Adipocyte (in vitro differentiated cells): ENCODE results near the gene MAEA.
"Not testable (repeated sequence)": the region's sequence is repeated elsewhere in the genome, so short reads cannot be mapped to it uniquely, and the experiment has no call there.

Experiments used
- DNase-seq: peaks from one replicate; pipeline ENCODE4 v3.0.0-alpha.2; 2015; ENCODE audit warnings: low read depth
- H3K27me3 ChIP-seq: replicated peaks from 2 replicates; pipeline ENCODE4 v1.7.0; 2013; ENCODE audit warnings: mild to moderate bottlenecking, low read length, moderate library complexity; ENCODE audit not compliant: control insufficient read depth, insufficient read depth
- H3K36me3 ChIP-seq: 2 replicates; pipeline ENCODE4 v1.7.0; 2013; ENCODE audit warnings: low read length, mild to moderate bottlenecking, moderate library complexity; ENCODE audit not compliant: control insufficient read depth, insufficient read depth, severe bottlenecking
- H3K4me1 ChIP-seq: 2 replicates; pipeline ENCODE4 v1.7.0; 2013; ENCODE audit warnings: mild to moderate bottlenecking, low read length, moderate library complexity; ENCODE audit not compliant: control insufficient read depth, insufficient read depth
- H3K4me3 ChIP-seq: 2 replicates; pipeline ENCODE4 v1.7.0; 2013; ENCODE audit warnings: mild to moderate bottlenecking, low read length, moderate library complexity
- H3K9ac ChIP-seq: 2 replicates; pipeline ENCODE4 v1.7.0; 2013; ENCODE audit warnings: mild to moderate bottlenecking, low read length, moderate library complexity
- H3K9me3 ChIP-seq: 2 replicates; pipeline ENCODE4 v1.7.0; 2013; ENCODE audit warnings: mild to moderate bottlenecking, low read length, moderate library complexity; ENCODE audit not compliant: control insufficient read depth

MAEA gene

DNA sequence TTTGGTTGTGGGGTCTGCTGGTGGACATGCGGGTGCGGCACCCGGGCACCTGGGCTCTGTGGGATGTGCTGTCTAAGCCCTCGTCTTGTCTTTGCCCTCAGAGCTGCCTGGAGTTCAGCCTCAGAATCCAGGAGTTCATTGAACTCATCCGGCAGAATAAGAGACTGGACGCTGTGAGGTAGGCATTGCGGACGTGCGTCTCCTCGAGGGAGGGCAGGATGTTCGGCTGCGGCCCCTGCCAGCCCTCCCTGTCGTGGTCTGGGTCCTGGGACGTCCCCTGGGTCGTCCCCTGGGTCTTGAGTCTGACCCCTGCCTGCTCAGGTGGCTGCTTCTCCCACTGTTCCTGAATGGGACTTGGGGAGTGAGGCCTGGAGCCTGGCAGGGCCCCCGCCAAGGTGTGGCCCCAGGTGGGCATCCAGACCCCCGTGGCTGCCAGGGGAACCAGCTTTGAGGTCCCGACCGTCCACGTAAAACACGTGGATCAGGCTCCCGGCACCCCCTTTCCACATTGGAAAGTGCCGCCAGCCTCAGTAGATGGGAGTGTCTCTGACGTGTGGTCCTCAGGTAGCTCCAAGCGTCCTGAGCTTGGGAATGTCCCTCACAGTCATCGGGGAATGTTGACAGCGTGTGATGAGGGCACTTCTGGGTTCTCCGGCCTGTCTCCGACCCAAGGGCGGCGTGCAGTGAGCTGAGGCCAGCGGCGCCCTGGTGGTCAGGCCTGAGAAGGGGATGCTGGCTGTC is 38.0 kb downstream of the MAEA start:
- Histone ChIP-seq H3K9ac (no peak overlapping the region), H3K4me3 (no peak overlapping the region), H3K9me3 (no peaks in the 10 kb centered on the region), H3K36me3 (peaks cover 69% of the 10 kb centered on the region), H3K27me3 (no peaks in the 10 kb centered on the region), H3K4me1 (peaks cover 5% of the 10 kb centered on the region)
- DNase-seq: no peak

DNA sequence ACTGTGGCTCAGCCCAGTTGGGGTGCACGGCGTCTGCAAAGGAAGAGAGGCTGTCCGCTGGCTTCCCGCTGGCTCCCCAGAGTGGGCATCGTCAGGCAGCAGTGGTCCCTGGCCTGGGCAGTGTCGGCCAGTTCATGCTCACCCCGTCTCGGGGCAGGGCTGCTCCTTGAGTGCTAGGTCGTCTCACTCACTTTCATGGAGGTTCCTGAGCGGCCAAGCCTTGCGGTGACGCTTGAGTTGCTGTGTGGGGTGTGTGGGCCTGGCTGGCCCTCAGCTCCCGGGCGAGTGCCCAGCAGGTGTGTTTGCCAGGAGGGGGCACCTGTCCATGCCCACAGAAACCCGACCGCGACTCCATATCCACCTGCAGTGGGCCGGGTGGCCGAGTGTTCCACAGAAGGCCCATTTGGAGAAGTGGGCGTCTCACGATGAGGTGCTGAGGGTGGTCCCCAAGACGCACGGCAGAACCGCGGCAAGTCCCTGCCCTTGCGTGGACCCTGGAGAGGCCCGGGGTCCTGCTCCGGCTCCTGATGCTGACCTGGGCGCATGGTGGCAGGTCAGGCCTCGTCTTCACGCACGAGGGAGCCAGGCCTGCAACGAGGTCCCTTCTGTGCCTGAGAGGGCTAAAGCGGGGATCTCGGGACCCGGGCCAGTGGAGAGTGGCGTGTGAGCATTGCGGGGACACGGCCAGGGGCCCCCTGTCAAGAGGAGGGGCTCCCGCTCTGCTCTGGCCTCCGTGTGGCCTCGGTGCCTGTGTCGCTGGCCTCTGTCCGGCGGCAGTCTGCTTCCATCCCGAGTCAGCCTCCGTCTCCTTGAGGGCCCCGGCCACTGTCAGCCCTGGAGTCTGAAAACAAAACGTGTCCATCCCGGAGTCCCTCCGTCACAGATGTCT is 38.8 kb downstream of the MAEA start:
- no peak for DNase-seq
- H3K9me3 ChIP-seq: no peaks in the 10 kb centered on the region
- H3K27me3 ChIP-seq: no peaks in the 10 kb centered on the region
- peaks cover under 1% of the 10 kb centered on the region for H3K4me1 ChIP-seq
- no peak overlapping the region for H3K4me3 ChIP-seq
- no peak overlapping the region for H3K9ac ChIP-seq
- peaks cover 72% of the 10 kb centered on the region for H3K36me3 ChIP-seq

DNA sequence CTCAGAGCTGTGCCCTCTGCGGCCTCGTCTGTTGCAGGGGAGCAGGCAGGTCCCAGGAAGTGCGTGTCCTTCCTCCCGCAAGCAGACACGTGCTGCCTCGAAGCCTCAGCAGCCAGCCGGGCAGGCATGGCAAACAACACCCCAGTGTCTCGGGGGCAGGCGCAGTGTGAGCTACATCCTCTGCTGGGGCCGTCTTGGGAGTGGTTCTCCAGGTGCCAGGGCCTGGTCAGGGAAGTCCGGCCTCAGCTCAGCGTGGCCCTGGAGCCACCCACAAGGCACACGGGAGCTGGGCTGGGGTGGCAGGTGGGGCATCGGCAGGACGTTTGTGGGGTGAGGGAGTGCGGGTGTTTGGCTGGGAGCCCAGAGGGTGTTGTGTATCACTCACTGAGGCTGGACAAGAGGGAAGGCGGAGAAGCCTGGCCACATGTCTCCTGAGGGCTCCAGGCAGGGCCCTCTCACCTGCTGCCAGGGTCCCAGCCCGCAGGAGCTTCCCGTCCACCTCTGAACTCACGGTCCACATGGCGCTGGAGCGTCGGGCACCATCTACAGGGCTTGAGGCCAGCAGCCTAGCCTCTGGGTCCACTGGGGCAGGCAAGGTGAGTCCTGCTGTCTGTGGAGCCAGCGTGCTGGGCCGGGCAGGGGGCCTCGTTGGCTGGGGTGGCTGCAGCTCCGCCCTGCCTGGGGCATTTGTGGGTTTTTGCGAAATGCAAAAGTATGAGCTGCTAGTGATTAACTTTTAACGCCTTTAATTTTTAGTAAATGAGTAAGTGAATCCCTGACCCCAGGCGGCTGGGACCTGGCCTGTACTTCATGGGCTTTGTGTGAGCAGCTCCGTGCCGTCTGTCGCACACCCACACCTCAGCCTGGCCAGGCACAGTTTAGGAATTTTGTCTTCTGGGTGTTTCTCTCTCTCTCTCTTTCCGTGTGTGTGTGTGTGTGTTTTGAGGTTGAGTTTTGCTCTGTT is 40.0 kb downstream of the MAEA start:
- DNase-seq: no peak
- H3K4me3 ChIP-seq: no peak overlapping the region
- no peaks in the 10 kb centered on the region for H3K27me3 ChIP-seq
- H3K9me3 ChIP-seq: no peaks in the 10 kb centered on the region
- H3K36me3 ChIP-seq: peaks cover 75% of the 10 kb centered on the region
- H3K9ac ChIP-seq: no peak overlapping the region
- no peaks in the 10 kb centered on the region for H3K4me1 ChIP-seq

DNA sequence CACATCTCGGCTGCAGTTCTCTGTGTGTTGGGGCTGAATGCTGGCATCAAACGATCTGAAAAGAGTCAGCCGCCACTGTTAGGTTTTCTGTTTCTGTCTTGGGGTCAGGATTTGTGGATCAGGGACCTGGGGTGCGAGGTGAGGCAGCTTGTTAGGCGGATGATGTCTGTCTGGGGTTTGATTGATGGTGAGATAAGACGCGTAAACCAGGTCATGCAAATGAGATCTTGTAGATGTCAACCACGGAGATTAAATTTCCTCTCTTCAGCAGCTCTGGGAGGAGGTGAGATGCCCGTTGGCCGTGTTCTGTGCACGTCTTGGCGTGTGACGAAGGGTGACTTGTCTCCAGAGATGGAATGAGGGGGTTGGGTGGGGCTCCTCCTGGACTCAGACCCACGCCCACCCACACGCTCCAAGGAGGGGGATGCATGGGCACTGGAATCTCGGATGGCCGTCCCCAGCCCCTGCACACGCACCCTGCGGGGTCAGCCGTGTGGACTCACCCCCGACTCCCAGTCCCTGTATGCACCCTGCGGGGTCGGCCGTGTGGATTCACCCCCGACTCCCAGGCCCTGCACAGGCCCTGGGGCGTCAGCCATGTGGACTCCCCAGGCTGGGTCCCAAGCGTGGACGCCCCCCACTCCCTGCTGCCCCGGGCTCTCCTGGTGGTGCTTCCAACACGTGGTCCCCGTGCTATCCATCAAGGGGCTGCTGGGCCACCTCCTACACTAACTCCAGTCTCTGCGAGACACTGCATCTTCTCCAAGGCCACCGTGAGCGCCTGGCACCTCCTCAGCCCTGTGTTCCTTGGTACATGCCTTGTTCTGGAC is 41.3 kb downstream of the MAEA start:
- H3K9me3 ChIP-seq: peaks cover 6% of the 10 kb centered on the region
- no peaks in the 10 kb centered on the region for H3K4me1 ChIP-seq
- DNase-seq: no peak
- no peaks in the 10 kb centered on the region for H3K27me3 ChIP-seq
- H3K4me3 ChIP-seq: no peak overlapping the region
- H3K36me3 ChIP-seq: peaks cover 69% of the 10 kb centered on the region
- H3K9ac ChIP-seq: no peak overlapping the region

DNA sequence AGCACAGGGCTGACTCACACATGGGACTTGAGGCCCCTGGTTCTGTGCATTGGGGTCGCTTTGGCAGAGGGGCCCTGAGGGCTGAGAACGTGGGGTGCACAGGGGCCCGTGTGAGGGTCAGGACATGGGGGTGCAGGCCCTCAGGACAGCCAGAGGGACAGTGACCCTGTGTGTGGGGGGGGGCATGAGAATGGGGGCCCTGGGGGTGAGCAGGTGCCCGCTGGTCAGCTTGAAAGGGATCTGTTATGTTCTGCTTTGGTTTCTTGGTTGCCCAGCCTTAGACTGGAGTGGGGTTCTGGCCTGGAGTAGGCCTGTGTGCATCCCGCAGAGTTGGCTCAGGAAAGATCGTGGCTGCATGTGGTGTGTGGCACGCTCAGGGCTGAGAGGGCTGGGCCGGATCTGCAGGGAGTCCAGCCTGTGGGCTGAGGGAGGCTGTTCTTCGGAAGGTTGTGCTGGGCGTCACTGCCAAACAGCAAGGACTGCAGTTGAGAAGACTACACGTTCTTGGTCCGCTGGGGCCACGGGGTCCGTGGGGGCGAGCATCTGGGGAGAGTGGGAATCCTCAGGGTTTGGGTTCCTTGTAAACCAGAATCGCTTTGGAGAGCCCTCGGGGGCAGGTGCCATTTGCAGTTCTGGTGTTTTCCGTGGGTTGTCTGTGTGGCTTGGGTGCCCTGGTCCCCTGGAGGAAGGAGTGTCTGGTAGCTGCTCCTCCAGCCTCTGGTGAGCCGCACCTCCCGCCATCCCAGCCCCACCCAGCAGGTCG is 42.1 kb downstream of the MAEA start:
- Histone ChIP-seq H3K36me3 (peaks cover 67% of the 10 kb centered on the region), H3K27me3 (no peaks in the 10 kb centered on the region), H3K9ac (no peak overlapping the region), H3K4me3 (no peak overlapping the region), H3K4me1 (no peaks in the 10 kb centered on the region), H3K9me3 (peaks cover 14% of the 10 kb centered on the region)
- DNase-seq: no peak

DNA sequence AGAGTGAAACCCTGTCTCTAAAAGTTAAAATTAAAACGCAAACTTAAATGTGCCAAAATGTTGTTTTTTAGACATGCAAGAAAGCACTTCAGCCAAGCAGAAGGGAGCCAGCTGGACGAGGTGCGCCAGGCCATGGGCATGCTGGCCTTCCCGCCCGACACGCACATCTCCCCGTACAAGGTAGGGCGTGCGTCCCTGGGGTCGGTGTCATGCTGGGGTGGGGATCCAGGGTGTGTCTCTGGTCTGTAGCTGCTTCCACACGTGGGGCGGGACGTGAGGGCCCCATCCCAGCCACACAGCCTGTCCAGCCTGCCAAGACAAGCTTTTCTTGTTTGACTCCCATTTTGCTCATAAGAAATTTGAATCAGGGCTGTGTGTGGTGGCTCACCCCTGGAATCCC is 43.0 kb downstream of the MAEA start:
- H3K9me3 ChIP-seq: peaks cover 16% of the 10 kb centered on the region
- no peak overlapping the region for H3K4me3 ChIP-seq
- H3K36me3 ChIP-seq: peaks cover 67% of the 10 kb centered on the region
- no peaks in the 10 kb centered on the region for H3K27me3 ChIP-seq
- no peaks in the 10 kb centered on the region for H3K4me1 ChIP-seq
- no peak for DNase-seq
- H3K9ac ChIP-seq: no peak overlapping the region

DNA sequence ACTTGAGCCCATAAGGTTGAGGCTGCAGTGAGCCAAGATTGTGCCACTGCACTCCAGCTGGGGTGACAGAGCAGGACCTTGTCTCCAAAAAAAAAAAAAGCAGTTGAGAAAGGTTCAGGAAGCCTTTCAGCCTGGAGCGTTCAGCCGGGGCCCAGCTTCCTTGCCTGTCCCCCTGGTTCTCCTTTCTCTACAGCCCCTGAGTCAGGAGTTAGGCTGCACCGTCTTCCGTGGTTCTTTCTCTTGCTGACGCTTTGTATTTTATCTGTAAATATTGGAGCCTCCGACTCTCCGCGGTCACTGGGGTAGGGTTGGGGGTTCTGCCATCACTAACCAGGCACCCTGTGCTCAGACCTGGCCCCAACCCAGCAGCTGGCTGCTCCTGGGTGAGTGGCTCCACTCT is 43.6 kb downstream of the MAEA start:
- Histone ChIP-seq H3K4me1 (no peaks in the 10 kb centered on the region), H3K36me3 (peaks cover 67% of the 10 kb centered on the region), H3K9me3 (peaks cover 16% of the 10 kb centered on the region), H3K27me3 (no peaks in the 10 kb centered on the region), H3K4me3 (no peak overlapping the region), H3K9ac (no peak overlapping the region)
- DNase-seq: no peak

DNA sequence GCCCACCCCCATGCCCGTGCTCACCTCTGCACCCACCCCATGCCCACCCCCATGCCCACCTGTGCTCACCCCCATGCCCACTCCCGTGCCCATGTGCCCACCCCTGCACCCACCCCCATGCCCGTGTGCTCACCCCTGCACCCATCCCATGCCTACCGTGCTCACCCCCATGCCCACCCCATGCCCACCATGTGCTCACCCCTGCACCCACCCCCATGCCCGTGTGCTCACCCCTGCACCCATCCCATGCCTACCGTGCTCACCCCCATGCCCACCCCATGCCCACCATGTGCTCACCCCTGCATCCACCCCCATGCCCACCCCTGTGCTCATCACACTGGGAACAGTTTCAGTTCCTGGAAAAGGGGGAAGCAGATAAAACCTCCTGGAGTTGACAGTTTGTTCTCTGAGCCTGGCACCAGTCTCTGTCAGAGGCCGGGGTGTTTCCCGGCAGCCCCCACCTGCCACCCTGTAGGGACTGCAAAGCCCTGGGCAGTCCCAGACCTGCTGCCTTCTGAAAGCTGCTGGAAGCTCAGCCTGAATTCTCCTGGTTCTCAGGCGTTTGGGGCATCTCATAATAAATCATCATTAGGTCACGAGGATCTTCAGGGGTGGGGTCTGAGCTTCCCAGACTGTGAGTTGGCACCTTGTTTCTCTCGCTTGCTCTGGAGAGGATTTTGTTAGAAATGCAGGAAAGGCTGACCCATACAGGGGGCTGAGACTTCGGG is 44.3 kb downstream of the MAEA start:
- not testable (repeated sequence) for H3K4me1 ChIP-seq, H3K27me3 ChIP-seq, H3K4me3 ChIP-seq, DNase-seq, H3K9ac ChIP-seq
- peaks cover 66% of the 10 kb centered on the region for H3K36me3 ChIP-seq
- H3K9me3 ChIP-seq: peaks cover 16% of the 10 kb centered on the region

DNA sequence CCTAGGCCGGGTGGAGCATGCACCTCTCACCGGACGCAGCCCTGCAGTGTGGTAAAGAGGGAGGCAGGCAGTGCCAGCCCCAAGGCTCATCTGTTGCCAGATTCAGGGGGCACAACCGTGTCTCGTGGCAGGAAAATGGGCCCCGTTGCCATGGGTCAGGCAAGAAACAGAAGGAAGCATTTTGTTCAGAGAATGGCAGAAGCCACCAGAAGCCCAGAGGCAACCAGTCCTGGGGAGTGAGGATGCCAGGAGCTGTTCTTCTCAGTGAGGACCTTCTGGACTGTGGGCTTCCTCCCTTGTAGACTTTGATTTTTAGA is 44.8 kb downstream of the MAEA start:
- H3K9me3 ChIP-seq: peaks cover 16% of the 10 kb centered on the region
- H3K36me3 ChIP-seq: peaks cover 66% of the 10 kb centered on the region
- no peak overlapping the region for H3K4me3 ChIP-seq
- H3K4me1 ChIP-seq: no peaks in the 10 kb centered on the region
- no peak overlapping the region for H3K9ac ChIP-seq
- no peaks in the 10 kb centered on the region for H3K27me3 ChIP-seq
- DNase-seq: no peak
